DOHH2 (cell line): ENCODE measurements around the gene RNF213.

ENCODE experiments used
- EZH2phosphoT487 ChIP-seq: fragments of 200-600 bp; sonication (generic); IDR thresholded peaks from 2 replicates; pipeline ENCODE4 v1.6.1; 2017; ENCODE audit warnings: borderline replicate concordance, mild to moderate bottlenecking, antibody characterized with exemption, low read length, moderate library complexity, mixed read lengths
- TF ChIP-seq, protein P1 (sequence below): fragments of 200-600 bp; sonication (generic); IDR thresholded peaks from one replicate; pipeline ENCODE4 v1.5.1; 2014; ENCODE audit warnings: antibody characterized with exemption, mild to moderate bottlenecking, low read depth, low read length; ENCODE audit not compliant: poor library complexity, severe bottlenecking

DNA sequence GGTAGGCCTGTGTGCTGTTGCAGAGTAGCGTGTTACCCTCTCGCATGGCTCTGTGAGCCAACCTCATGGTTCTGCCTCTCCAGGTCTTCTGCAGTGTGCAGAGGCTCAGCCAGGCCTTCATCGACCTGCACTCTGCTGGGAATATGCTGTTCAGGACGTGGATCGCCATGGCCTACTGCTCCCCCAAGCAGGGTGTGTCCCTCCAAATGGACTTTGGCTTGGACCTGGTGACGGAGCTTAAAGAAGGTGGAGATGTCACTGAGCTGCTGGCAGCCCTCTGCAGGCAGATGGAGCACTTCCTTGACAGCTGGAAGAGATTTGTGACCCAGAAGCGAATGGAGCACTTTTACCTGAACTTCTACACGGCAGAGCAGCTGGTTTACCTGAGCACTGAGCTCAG, 78.5 kb downstream of the RNF213 start:
- TF ChIP-seq EZH2phosphoT487: no peak
- TF ChIP-seq, protein P1, sequence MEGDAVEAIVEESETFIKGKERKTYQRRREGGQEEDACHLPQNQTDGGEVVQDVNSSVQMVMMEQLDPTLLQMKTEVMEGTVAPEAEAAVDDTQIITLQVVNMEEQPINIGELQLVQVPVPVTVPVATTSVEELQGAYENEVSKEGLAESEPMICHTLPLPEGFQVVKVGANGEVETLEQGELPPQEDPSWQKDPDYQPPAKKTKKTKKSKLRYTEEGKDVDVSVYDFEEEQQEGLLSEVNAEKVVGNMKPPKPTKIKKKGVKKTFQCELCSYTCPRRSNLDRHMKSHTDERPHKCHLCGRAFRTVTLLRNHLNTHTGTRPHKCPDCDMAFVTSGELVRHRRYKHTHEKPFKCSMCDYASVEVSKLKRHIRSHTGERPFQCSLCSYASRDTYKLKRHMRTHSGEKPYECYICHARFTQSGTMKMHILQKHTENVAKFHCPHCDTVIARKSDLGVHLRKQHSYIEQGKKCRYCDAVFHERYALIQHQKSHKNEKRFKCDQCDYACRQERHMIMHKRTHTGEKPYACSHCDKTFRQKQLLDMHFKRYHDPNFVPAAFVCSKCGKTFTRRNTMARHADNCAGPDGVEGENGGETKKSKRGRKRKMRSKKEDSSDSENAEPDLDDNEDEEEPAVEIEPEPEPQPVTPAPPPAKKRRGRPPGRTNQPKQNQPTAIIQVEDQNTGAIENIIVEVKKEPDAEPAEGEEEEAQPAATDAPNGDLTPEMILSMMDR: no peak
